PC-9 (cell line): ENCODE measurements around the gene ERBB2. TPM values are rescaled to one million over a fixed set of nuclear protein-coding genes. Genes with fewer than 3 reads are reported as not detected.

Experiments
- BruUV-seq: library from RNA; stranded (reverse); fragments of 400-500 nt; replicated peaks from 2 replicates; lab custom pipeline; 2021; lab: Mats Ljungman, UMichigan
- CTCF ChIA-PET: fragments of 300-600 bp; sonication (Branson Sonifier 250); formaldehyde crosslinking; loops from one replicate; lab custom pipeline; 2022; ENCODE audit warnings: antibody characterized with exemption; lab: Charles Lee
- POLR2A ChIA-PET: fragments of 300-600 bp; sonication (Branson Sonifier 250); formaldehyde crosslinking; loops from one replicate; lab custom pipeline; 2022; ENCODE audit warnings: antibody characterized with exemption; ENCODE audit not compliant: unreplicated experiment; lab: Charles Lee
- DNase-seq, 2 experiments: peaks; one replicate each; pipeline versions ENCODE4 v3.0.0 to v3.0.0-alpha.2; 2015 to 2022; ENCODE audit warnings: mixed read lengths in 1 of 2
- H2AFZ ChIP-seq: fragments of 200-600 bp; sonication (generic); 2 replicates; pipeline ENCODE4 v1.8.1; 2017; ENCODE audit warnings: antibody characterized with exemption
- H3F3A ChIP-seq: fragments of 200-600 bp; sonication (generic); 2 replicates; pipeline ENCODE4 v1.8.1; 2017; ENCODE audit warnings: antibody characterized with exemption, mild to moderate bottlenecking, low read depth; ENCODE audit not compliant: insufficient read depth
- H3K27ac ChIP-seq: fragments of 200-600 bp; sonication (generic); 2 replicates; pipeline ENCODE4 v1.6.1; 2016; ENCODE audit warnings: mixed run types
- H3K27me3 ChIP-seq: fragments of 200-600 bp; sonication (generic); 2 replicates; pipeline ENCODE4 v1.6.1; 2016; ENCODE audit warnings: low read depth, mixed run types; ENCODE audit not compliant: insufficient read depth
- H3K36me3 ChIP-seq: fragments of 200-600 bp; sonication (generic); 2 replicates; pipeline ENCODE4 v1.6.1; 2016; ENCODE audit warnings: low read depth, mixed run types
- H3K4me1 ChIP-seq: fragments of 200-600 bp; sonication (generic); replicated peaks from 2 replicates; pipeline ENCODE4 v1.6.1; 2016; ENCODE audit warnings: mixed run types; ENCODE audit not compliant: insufficient read depth
- H3K4me2 ChIP-seq: fragments of 200-600 bp; sonication (generic); 2 replicates; pipeline ENCODE4 v1.6.1; 2017; ENCODE audit warnings: mixed run types
- H3K4me3 ChIP-seq: fragments of 200-600 bp; sonication (generic); 2 replicates; pipeline ENCODE4 v1.6.1; 2016; ENCODE audit warnings: mixed run types
- H3K79me2 ChIP-seq: fragments of 200-600 bp; sonication (generic); 2 replicates; pipeline ENCODE4 v1.6.1; 2017; ENCODE audit warnings: low read depth, mixed run types
- H3K9me2 ChIP-seq: fragments of 200-600 bp; sonication (generic); 2 replicates; pipeline ENCODE4 v1.8.1; 2017; ENCODE audit warnings: mild to moderate bottlenecking; ENCODE audit not compliant: insufficient read depth
- H3K9me3 ChIP-seq: fragments of 200-600 bp; sonication (generic); 2 replicates; pipeline ENCODE4 v1.8.1; 2016; ENCODE audit warnings: low read depth; ENCODE audit not compliant: insufficient read depth
- H4K20me1 ChIP-seq: fragments of 200-600 bp; sonication (generic); 2 replicates; pipeline ENCODE4 v1.8.1; 2017; ENCODE audit not compliant: insufficient read depth
- EZH2 ChIP-seq: fragments of 200-600 bp; sonication (generic); IDR thresholded peaks from 2 replicates; pipeline ENCODE4 v1.8.0; 2017; ENCODE audit warnings: antibody characterized with exemption, low read depth
- intact Hi-C: fragments of 100-400 bp; cut with micrococcal nuclease; formaldehyde crosslinking; loops from one replicate; pipeline ENCODE4 v1.10.0; 2022; ENCODE audit not compliant: unreplicated experiment
- total RNA-seq: library from RNA; stranded (reverse); gene quantifications from 2 replicates; pipeline ENCODE4 v1.2.3, GENCODE V29; 2021
- TF ChIP-seq, protein P1 (sequence below): fragments of 200-600 bp; sonication (generic); conservative IDR thresholded peaks from 2 replicates; pipeline ENCODE4 v1.6.1; 2017; ENCODE audit warnings: mixed run types, antibody characterized with exemption, mild to moderate bottlenecking, moderate library complexity

Gene ERBB2
- total RNA-seq, 1 experiment from 2014 or later: 90.6 TPM

DNA sequence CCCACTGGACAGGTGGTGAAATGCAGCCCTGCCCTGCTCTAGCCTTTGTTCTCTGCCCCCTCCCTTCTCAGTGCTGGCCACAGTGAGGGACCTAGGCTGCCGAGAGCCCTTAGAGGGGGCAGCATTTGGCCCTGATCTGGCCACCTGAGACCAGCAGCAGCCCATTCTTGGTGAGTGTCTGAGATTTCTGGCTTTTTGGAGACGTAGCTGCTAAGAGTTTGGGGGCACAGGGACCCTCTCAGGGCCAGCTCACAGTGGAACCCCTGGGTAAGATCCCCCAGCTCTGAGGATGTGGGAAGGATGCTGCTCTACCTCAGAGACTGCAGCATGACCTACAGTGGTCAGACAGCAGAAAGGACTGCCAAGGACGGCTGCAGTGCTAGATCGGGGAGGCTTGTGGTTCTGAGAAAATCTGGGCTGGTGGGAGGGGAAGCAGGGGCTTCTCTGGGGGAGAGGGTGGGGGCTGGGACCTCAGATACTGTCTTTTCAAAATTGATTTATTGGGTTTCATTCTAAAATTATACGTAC is 51.2 kb downstream of the ERBB2 start:
- H3K27me3 ChIP-seq: no peaks in the 10 kb centered on the region
- H3K9me3 ChIP-seq: no peaks in the 10 kb centered on the region
- H3K9me2 ChIP-seq: no peaks in the 10 kb centered on the region
- TF ChIP-seq EZH2: no peak
- TF ChIP-seq, protein P1, sequence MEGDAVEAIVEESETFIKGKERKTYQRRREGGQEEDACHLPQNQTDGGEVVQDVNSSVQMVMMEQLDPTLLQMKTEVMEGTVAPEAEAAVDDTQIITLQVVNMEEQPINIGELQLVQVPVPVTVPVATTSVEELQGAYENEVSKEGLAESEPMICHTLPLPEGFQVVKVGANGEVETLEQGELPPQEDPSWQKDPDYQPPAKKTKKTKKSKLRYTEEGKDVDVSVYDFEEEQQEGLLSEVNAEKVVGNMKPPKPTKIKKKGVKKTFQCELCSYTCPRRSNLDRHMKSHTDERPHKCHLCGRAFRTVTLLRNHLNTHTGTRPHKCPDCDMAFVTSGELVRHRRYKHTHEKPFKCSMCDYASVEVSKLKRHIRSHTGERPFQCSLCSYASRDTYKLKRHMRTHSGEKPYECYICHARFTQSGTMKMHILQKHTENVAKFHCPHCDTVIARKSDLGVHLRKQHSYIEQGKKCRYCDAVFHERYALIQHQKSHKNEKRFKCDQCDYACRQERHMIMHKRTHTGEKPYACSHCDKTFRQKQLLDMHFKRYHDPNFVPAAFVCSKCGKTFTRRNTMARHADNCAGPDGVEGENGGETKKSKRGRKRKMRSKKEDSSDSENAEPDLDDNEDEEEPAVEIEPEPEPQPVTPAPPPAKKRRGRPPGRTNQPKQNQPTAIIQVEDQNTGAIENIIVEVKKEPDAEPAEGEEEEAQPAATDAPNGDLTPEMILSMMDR: no peak
- intact Hi-C loops: loop anchor here (5.0 to 10.0 kb wide), 4 partner anchors 44 to 204 kb away; partner anchors contain the start of genes LRRC3C and ORMDL3
- BruUV-seq: no TSS peak
- ChIA-PET CTCF (interaction anchor here (0.7 kb wide), 1 partner anchor 12 kb away, joined by 5 read pairs; no protein-coding TSS in a partner anchor), POLR2A (no interaction called here)
- 0 out of 2 replicates have a peak overlapping the region, but pooled peaks have one; percentile 33 for H3K4me2 ChIP-seq
- peaks cover 47% of the 10 kb centered on the region for H3K4me1 ChIP-seq
- no peak overlapping the region for H3K4me3 ChIP-seq
- peaks cover 50% of the 10 kb centered on the region; the same call in 1 of the 2 replicates for H3F3A ChIP-seq
- H2AFZ ChIP-seq: no peak overlapping the region
- H4K20me1 ChIP-seq: no peaks in the 10 kb centered on the region
- peak in 1 of 2 experiments; percentile 10 for DNase-seq
- no peaks in the 10 kb centered on the region for H3K79me2 ChIP-seq
- H3K36me3 ChIP-seq: peaks cover 3% of the 10 kb centered on the region; the same call in 1 of the 2 replicates
- H3K27ac ChIP-seq: no peak overlapping the region

DNA sequence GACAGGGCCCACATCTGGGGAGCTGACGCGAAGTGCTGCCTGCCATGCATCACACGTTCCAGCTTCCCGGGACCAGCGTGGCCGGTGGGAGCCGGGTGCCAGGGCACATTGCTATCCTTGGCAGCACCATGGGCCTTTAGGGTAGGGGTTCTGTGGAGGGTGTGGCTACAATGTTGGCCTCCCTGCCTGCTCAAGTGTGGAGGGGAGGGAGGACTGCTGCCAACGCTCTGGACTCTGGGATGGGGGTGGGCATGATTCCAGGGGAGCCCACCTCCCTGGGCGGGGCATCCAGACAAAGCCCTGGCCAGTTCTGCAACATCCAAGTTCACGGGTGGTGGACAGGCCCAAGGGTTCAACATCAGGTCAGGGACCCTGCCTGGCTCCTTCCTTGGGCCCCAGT is 51.8 kb downstream of the ERBB2 start:
- intact Hi-C loops: loop anchor here (5.0 to 10.0 kb wide), 4 partner anchors 44 to 204 kb away; partner anchors contain the start of genes LRRC3C and ORMDL3
- no peaks in the 10 kb centered on the region for H3K79me2 ChIP-seq
- no peaks in the 10 kb centered on the region for H4K20me1 ChIP-seq
- H2AFZ ChIP-seq: no peak overlapping the region
- no TSS peak for BruUV-seq
- CTCF ChIA-PET: interaction anchor here (0.6 to 2.7 kb wide), 3 partner anchors 22 to 130 kb away, joined by 4 to 11 read pairs (median 9); no protein-coding TSS in a partner anchor
- peaks cover 48% of the 10 kb centered on the region; the same call in 1 of the 2 replicates for H3F3A ChIP-seq
- H3K9me3 ChIP-seq: no peaks in the 10 kb centered on the region
- H3K27me3 ChIP-seq: no peaks in the 10 kb centered on the region
- H3K27ac ChIP-seq: no peak overlapping the region
- TF ChIP-seq, protein P1: no peak
- TF ChIP-seq EZH2: no peak
- DNase-seq: no peak
- no peaks in the 10 kb centered on the region for H3K36me3 ChIP-seq
- peaks cover 47% of the 10 kb centered on the region for H3K4me1 ChIP-seq
- H3K4me2 ChIP-seq: no peak overlapping the region
- no peaks in the 10 kb centered on the region for H3K9me2 ChIP-seq
- H3K4me3 ChIP-seq: no peak overlapping the region
- POLR2A ChIA-PET: interaction anchor here (0.7 kb wide), 1 partner anchor 86 kb away, joined by 26 read pairs; the partner anchor contains the start of gene TCAP

DNA sequence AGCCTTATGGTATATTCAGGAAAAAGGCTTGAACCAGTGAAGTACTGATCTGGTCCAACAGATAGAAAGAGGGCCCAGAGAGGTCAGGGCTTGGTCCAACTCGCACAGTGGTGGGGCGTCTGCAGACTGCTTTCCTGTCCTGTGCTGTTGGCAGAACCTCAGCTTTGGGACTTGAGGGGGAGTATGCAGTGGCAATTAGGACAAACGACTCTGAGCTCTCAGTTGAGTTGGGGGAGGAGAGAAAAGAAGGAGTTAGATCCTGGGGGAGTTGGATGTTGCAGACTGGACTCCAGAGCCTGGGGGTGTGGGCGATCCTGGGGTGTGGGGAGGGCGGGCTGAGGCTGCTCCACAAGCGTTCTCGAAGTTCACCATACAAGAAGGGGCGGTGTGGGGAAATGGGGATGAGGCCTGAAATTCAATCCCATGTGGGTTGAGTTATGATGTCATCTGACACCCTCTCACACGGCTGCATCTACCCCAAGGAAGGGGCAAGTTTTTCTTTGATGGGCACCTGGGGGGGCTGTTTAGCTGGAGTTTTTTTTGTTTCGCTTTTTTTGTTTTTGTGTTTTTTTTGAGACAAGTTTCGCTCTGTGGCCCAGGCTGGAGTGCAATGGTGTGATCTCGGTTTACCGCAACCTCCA is 52.5 kb downstream of the ERBB2 start:
- Histone ChIP-seq H3K79me2 (no peaks in the 10 kb centered on the region), H3K27me3 (no peaks in the 10 kb centered on the region), H3K9me3 (no peaks in the 10 kb centered on the region), H3F3A (peaks cover 41% of the 10 kb centered on the region; the same call in 1 of the 2 replicates), H3K9me2 (no peaks in the 10 kb centered on the region), H3K4me3 (no peak overlapping the region), H3K27ac (no peak overlapping the region), H4K20me1 (no peaks in the 10 kb centered on the region), H3K4me1 (peaks cover 47% of the 10 kb centered on the region), H3K4me2 (no peak overlapping the region), H3K36me3 (no peaks in the 10 kb centered on the region), H2AFZ (no peak overlapping the region)
- ChIA-PET CTCF (interaction anchor here (0.6 to 2.7 kb wide), 3 partner anchors 22 to 131 kb away, joined by 4 to 11 read pairs (median 9); no protein-coding TSS in a partner anchor), POLR2A (interaction anchor here (0.6 to 0.7 kb wide), 2 partner anchors 13 to 87 kb away, joined by 3 to 26 read pairs; partner anchors contain the start of gene TCAP)
- BruUV-seq: no TSS peak
- TF ChIP-seq, protein P1: no peak
- no peak for TF ChIP-seq EZH2
- no peak for DNase-seq
- intact Hi-C loops: loop anchor here (5.0 to 10.0 kb wide), 4 partner anchors 45 to 205 kb away; partner anchors contain the start of genes LRRC3C and ORMDL3
